Head of caudate nucleus (tissue), 42 donors: Measurements from ENCODE around the gene PIR.

Source experiments
- DNase-seq, 42 donors: peaks; one replicate each; pipeline versions ENCODE4 v3.0.0 to v3.0.0-alpha.2; 2020 to 2021; ENCODE audit warnings: mixed read lengths in 7 of 42
- intact Hi-C: fragments of 100-400 bp; cut with DNase I; formaldehyde crosslinking; loops from one replicate; pipeline ENCODE4 v1.15.0; 2022

The PIR gene

DNA sequence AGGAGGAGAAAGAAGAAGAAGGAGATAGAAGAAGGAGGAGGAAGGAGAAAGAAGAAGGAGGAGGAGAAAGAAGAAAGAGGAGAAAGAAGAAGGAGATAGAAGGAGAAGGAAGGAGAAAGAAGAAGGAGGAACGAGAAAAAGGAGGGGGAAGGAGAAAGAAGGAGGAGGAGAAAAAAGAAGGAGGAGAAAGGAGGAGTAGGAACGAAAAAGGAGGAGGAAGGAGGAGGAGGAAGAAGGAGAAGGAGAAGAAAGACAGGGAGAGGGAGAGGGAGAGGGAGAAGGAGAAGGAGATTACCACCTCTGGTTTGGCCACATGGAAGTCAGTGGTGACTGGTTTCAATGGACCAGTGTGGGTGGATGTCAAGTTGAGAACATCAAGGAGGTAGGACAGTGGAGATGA, 58.9 kb downstream of the PIR start:
- no peak for DNase-seq
- intact Hi-C loops, result no loop called here

DNA sequence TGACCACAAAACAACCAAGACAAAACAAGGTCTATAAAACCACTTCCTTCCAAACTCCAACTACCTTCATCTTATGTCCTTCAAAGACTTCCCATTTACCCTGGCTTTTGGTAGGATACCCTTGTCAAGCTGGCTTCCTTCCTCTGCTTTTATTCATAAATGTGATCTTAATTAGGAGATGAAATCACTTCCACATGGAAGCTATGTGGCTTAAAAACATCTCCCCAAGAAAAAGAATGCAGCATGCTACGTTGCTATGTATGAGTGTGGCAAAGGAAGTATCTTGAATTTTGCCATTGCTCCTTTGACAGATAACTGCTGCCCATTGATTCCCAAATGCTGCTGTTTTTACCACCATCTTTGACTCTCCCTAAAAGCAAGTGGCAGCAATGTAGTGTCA, 62.5 kb downstream of the PIR start:
- intact Hi-C loops, result no loop called here
- no peak for DNase-seq

DNA sequence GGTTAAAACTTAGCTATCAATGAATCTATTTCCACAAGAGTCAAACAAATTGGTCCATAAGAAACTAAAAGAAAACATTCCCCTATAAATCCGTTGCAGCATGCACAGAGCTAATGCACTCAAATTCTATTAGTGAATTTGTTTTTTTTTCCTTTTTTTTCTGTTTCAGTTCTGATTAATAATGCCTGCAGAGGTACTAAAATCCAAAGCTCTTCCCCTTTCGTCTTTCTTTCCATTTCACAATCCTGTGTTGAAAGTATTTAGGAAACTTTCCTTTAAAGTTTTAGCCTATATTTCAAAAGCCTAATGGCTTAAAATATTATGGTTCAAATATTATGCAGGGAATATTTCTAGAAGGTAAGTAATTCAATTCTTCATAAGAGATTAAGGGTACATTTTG, 63.1 kb downstream of the PIR start:
- DNase-seq, result no peak
- intact Hi-C loops, result no loop called here

DNA sequence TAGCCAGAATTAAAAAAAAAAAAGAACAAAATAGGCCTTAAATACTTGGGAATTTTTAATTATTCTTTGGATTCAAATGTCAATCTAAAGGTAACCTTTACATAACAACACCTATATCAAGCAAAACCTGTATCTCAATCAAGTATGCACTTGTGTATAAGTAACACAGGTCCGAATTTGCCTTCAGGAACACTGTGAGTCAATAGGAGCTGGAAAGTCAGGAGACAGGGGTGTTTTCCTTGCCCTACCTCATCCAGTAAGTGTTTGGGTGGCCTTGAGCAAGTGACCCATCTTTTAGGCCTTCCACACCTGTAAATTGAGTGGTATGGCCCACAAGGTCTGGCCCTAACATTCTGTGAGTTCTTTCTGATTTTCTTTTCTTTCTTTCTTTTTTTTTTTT, 68.1 kb downstream of the PIR start:
- DNase-seq, result no peak
- intact Hi-C loops, result no loop called here

DNA sequence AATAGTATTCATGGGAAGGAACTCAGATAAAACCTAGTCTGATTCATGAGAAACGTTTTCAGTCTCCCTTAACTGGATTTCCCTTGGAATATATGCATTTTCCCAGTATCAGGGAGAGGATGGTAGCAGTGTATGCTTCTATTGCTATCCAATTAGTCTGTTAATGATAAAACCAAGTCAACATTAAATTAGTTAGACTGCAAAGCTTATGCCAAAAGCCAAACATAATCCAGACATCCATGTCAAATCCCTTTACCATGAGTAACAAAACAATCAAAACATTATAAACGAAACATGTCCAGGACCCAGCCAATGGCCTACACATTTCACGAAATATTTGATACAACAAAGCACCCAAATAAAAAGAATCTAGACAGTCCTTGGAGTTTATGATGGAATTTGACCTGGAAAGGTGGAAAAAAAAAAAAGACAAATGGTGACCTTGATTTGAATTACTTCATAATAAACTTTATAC, 74.4 kb downstream of the PIR start:
- intact Hi-C loops, result no loop called here

DNA sequence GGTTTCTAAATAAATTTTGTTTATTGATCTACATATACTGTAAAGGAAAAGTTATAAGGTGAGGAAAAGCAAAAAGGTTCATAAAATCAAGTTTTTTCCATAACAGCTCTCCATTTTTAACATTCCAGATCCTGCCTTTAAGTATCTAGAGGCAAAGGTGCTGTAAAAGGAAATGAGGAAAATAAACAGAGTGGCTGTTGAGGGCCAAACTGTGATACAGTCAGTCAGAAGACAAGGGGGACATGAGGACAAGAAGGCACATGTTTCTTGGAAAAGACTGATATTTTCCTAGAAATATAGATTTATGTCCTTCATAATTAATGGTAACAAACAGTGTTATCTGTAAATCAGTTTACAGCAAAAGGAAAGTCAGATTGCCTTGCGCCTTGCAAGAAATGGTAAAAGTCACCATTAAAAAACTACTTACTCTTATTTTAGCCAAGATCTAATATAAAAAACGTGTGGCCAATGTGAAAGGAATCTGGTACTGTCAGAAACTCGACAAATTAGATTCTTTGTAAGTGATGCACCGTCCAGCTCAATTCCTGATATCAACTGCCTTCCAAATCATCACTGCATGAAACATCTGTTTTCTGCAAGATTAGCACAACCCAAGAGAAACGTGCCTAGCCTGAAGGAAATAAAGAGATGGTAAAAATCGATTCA, 75.0 kb downstream of the PIR start:
- no peak for DNase-seq
- intact Hi-C loops, result no loop called here

More for the DNA sequence above, 74.4 kb downstream of the PIR start:
- DNase-seq, result no peak

DNA sequence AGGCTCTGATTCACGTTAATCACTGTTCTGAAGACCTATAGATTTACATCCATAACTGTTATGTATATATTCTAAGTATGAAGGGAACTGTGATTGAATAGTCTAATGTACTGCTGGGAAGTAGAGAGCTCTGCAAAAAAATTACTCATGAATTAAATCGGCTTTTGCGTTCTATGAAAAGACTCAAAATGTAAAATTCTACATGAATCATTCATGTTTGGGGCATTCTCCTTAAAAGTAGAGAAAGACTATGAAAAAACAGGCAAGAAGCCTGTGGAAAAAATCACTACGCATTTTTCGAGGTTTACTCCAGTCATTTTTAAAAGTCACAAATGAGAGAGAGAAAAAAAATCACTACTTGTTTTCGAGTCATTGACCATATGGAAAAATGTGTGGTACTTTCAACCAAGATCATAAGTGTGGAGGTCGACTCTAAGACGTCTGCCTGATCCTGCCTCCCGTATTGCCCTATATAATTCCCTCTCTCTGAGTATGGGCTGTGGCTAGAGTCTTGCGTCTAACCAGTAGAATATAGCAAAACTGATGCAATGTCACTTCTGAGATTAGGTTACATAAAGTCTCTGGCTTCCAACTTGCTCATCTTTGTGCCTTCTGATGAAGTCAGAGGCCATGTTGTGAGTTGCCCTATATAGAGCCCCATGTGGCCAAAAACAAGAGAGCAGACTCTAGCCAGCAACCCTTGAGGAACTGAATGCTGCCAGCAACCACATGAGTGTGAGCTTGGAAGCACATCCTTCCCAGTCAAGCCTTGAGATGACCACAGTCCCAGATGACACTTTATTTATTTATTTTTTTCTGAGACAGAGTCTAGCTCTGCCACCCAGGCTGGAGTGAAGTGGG, 76.8 kb downstream of the PIR start:
- no peak for DNase-seq

DNA sequence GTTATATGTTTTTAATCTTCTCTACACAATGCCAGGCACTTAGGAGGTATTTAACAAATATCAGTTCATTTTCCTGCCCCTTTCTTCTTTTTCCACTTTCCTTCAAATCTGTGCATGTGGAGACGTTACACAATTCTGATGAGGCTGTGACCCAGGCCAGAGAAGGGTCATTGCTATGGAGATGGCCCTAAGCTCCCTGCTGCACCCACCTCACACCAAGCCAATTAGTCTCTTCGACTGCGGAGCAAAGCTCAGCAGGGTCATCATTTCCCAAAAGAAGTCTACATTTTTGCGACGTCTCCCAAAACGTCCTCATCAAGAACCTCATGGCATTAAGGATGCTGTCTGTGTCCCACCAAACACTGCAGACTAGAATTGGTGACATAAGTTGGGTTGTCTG, 80.0 kb downstream of the PIR start:
- DNase-seq, result no peak
- intact Hi-C loops, result no loop called here

More for the DNA sequence above, 76.8 kb downstream of the PIR start:
- intact Hi-C loops, result no loop called here

DNA sequence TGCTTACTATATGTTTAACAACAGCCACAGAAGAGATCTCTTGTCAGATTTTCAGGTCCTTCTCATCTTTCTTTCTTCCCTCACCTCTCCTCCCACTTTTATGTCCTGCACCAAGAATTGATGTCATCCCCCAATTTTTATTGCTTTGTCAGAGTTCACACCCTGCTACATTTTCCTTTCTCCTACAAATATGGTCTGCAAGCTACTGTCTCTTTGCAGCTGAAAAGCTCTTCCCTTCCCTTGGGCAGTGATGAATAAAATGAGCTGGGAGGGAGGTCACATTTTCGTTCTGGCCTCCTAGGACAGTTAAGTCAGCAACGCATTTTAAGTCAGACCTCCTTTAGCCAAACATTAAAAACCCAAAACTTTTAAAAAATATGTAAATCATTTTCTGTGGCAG, 82.2 kb downstream of the PIR start:
- intact Hi-C loops, result no loop called here
- no peak for DNase-seq

DNA sequence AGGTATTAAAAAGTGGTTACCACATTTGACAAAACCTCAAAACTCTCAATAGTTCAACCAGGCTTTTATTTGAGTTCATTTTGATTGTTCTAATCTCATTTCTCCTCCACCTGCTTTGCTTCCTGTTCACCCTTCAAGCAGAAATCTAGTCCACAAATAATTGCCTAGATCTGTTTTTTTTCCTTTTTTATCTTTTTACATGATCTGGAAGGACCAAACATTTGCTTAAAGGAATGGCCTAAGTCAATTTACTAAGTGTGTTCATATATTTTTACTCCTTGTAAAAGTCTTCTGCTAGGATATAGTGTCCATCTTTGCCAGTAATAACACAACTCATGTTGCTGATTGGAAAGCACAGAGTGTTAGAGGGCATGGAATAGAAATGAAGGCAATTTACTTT, 82.7 kb downstream of the PIR start:
- intact Hi-C loops, result no loop called here
- DNase-seq, result no peak

DNA sequence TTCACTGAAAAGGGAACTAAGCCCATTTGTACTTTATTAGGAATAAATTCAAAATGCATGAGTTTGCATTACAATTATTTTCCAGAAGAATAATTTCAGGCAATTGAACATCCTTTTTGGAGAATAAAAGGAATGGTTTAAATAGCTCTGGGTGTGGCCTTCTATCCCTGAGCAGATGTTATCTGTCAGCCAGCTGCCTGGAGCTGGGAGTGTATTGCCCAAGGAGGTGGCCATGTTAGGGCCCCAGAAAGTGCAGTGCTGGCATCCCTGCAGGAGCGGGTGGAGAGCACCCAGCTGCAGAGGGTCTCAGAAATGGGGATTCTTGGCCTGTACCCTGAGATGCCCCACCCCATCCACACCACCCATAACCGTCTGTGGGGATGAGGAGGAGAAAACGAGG, 87.3 kb downstream of the PIR start:
- intact Hi-C loops, result no loop called here
- no peak for DNase-seq

DNA sequence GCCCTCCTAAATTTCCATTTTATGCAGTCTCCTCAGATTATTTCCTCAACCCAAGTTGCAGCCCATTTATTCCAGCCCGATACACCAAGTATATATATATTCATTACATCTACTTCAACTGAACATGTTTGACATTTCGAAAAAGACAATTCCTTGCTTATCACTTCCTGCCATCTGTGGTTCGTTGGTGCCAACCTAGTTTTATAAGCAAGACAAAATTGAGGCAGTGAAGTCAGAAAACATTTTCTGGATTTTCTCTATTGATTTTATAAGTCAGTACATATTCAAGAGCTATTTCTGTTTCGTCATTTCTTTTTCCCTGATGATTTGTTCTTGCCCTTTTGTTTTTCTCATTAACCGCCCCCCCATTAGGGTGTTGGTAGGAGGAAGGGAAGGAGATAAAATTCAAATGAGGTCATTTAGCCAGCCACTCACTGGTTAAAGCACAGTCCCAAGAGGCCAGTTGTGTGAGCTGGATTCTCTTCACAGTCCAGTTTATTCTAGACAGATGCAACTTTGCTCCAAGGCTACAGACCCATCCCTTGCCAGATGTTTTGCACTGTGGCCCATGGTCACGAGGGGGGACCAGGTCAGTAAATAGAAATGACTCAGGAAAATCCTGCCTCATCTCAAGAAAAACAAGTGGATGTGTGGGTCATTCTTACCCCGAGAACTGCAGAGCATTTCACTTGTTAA, 88.6 kb downstream of the PIR start:
- no peak for DNase-seq
- intact Hi-C loops, result no loop called here

DNA sequence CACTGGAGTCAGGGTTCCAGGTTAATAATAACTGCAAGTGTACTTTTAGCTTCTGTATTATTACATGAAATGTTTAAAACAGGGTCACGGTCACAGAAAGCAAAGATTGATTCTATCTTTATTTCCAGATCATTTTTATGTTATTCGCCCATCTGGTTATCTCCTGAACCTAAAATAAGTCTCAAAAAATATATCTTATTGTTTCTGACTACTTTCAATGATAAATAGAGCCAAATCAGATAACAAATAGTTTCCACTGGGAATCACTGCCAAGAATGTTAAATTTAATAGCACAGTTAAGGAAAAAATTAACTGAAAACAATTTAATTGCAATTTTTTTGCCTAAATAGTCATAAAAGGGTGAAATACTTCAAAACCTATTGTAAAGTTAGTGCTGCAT, 91.8 kb downstream of the PIR start:
- DNase-seq, result no peak
- intact Hi-C loops, result no loop called here

DNA sequence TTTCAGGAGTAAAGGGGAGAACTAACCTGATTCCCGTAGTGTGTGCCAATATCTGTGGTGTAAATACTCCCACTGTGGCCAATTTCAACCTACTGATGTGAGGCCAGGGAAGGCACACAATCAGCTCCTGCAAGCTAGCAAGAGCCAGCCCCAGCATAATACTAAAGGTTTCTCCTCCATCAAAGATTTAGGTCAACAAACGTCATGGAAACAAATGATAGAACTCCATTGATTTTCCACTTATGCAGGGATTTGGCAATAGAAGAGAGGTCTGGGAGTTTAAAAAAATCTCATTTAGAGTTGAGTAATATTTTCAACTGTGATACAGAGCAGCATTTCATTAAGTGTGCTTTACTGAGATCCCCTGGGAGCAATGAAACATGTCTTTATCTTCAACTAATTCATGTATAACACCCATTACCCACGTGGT, 93.2 kb downstream of the PIR start:
- intact Hi-C loops, result no loop called here
- no peak for DNase-seq

DNA sequence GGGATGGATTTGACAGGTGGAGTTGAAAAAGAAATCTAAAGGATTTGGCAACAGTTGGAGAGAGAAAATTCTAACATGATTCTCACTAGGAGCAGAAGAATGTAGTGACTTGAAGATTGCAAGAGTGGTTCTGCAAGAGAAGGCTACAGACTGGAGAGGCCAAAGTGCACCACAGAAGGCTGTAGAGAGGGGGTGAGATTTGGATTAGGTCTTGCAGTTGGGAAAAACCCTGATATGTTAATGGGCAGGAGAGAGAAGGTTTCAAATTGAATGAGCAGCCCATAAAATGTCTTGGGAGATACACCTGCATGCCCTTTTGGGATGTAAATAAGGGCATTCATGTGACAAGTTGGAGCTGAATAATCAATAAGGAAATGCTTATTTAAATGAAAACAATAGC, 94.3 kb downstream of the PIR start:
- no peak for DNase-seq
- intact Hi-C loops, result no loop called here

DNA sequence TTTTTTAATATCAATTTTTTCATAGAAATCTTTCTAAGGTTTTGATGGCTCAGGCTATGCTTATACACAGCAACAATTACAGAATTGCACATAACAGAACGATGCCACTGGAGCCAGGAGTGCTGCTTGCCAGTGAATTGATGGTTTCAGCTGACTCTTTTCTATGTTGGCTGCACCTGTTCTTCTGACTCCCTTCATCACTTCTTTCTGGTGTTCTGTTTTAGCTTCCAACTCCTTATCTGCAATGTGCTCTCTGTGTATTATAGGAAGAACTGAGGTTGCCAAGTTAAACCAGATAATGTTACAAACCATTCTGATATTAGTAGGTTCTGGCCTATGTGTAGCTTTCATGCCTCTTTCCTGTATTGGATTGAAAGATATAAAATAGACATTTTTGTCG, 97.3 kb downstream of the PIR start:
- DNase-seq, result no peak
- intact Hi-C loops, result no loop called here

DNA sequence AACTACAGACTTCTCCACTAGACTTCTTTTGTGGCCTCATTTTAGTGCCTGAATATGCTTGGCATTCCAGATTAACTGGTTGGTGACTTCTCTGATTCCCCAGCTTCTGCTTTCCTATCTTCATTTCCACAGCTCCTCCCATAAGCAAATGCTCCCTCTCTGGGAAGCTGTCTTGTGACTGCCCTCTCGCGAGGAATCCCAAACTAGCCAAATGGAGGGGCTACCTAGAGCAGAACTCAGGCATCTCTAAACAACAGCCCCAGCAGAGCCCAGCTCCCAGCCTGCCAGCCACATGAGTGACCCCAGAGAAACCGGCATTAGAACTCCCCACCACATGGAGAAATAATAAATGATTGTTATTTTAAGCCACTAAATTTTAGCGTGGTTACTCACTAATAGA, 101.3 kb downstream of the PIR start:
- intact Hi-C loops, result no loop called here
- no peak for DNase-seq

DNA sequence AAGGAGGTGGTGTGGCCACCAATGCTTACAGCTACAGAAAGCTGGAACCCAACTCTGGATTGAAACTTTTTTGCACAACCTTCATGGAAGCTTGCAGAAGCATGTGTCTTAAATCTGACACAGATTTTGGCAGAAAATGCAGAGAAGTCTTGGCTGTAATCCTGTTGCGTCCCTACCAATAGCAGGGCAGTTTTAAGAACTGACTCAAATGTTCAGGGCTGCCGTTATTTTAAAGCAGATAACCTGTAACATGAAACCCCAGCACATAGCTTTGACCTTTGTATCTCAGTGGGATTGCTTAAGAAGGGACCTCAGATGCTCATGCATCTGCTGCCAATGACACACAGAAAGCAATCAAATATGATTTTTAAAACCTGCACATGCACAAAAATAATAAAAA, 108.8 kb downstream of the PIR start, which contains the start of gene VEGFD:
VEGFD (minus strand) TSS at position 110 of the 400 bp plus-strand sequence. CDS start 467 bp downstream, outside the sequence.
- DNase-seq, result no peak
- intact Hi-C loops, result no loop called here

DNA sequence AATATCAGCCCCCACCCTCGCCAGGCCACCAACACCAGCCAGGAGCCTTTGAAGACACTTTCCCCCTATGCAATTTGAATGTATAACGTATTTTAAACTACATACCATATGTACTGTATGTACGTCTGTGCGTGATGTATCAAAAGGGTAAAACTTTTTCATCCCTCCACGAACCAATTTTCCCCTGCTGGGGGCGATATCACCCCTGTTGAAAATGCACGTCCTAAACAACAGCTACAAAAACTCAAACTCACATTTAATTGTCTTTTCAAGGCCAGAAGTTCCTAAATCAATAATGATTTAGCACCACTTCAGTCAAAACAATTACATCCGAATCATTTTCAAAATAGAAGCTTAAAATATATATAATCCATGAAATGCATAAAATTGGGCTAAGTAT, 110.3 kb downstream of the PIR start:
- intact Hi-C loops, result no loop called here
- DNase-seq, result no peak

DNA sequence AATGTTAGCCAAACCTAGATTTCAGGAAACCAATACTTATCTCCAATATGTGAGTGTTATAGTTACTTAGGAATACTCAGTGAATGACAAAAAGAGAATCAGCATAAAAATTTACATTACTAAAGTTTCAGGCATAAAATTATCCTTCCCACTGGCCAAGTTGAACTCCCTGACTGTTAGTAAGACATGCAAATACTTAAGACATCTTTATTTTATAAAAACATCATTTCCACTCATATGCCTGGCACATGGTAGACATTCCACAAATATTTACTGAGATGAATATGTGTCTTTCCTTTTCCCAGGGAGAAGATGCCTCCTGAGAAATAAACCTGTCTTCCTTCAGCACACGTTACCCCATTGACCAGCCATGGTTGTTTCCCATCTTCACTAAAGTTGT, 116.2 kb downstream of the PIR start:
- no peak for DNase-seq
- intact Hi-C loops, result no loop called here
